ENCODE data around the gene STXBP6.

GRCh38 chr14:24857277-24857676, 192.7 kb downstream of the STXBP6 start:
- no peak for TF ChIP-seq CTCF (IDR thresholded peaks at IDR 0.05)
- no peak for TF ChIP-seq POLR2A (IDR thresholded peaks at IDR 0.05)
